Posterior cingulate gyrus (tissue), 11 donors: Measurements from ENCODE around the gene LRRC8C.
"Not testable (repeated sequence)": the region's sequence is repeated elsewhere in the genome, so short reads cannot be mapped to it uniquely, and the experiment has no call there.

Source experiments
- DNase-seq, 10 donors: peaks; one replicate each; pipeline versions ENCODE4 v3.0.0 to v3.0.0-alpha.2; 2020 to 2021; ENCODE audit warnings: mixed read lengths in 3 of 10
- intact Hi-C: fragments of 100-400 bp; cut with DNase I; formaldehyde crosslinking; loops from one replicate; pipeline ENCODE4 v1.15.1; 2023

Gene LRRC8C

DNA sequence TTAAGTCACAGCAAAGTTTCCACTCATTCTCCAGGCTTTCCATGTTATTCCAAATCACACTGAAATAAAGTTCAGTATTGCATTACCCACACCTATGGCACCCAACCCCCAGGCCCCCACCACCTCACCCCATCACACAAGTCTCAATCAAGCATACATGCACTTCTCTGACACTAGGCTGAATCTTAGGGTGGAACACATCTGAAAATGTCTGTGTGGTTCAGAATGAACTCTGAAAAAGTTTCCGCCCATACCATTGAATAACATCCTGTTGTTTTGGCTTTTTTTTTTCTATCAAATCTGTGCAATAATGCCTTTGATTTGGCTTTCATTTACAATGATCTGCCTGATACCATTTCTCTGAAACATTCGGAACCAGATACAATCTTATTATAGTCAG lies 25.8 kb upstream of the LRRC8C start:
- DNase-seq, result no peak
- intact Hi-C loops, result no loop called here

DNA sequence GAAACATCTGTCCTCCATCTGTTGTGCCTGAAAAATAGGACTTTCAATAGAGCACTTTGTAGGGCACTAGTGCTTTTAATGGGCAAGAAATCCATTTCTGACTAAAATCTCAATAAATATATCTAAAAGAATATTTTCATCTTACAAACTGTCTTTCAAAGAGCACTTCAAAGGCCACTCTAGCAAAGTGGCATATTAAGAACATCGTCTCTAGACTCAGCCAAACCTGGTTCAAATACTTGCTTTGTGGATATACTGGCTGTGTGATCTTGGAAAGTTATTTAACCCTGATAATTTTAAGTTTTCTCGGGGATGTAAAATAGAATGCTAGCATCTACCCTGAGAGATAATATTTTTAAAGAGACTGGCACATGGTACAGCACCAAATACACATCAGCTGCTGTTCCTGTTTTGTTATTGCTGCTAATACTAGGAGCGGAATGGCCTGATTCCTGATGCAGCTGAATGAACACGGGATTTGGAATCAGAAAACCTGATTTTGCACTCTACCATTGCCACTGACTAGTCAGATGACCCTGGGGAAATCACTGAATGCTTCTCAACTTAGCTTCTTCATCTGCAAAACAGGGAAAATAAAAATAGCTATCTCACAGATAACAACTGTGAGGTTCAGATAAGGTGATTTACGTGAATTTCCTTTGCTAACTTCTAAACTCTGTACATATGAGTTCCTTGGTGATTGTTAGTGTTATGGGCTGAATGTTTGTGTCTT lies 25.2 kb upstream of the LRRC8C start:
- intact Hi-C loops, result no loop called here
- no peak for DNase-seq

DNA sequence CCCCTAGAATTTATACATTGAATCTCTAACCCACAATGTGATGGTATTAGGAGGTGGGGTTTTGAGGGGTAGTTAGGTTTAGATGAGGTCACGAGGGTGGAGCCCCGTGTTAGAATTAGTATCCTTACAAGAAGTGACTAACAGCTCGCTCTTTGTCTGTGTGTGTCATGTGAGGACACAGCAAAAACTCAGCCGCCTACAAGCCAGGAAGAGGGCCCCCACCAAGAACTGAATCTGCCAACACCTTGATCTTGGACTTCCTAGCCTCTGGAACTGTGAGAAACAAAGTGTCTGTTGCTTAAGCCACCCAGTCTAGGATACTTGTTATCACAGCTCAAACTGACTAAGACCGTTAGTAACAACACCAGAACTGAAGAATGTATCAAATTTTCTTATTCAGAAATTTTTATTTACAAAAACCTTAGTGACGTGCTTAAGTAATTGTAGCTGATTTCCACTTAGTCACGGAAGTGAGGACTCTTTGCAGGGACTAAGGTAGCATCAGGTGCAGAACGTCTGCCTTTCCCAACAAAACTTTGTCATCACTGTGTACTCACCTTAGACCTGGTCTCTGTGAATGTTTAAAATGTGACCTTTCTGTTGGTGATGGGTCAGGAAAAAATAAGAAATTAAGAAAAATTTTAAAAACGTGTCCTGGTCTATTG lies 24.5 kb upstream of the LRRC8C start:
- intact Hi-C loops, result no loop called here
- no peak for DNase-seq

DNA sequence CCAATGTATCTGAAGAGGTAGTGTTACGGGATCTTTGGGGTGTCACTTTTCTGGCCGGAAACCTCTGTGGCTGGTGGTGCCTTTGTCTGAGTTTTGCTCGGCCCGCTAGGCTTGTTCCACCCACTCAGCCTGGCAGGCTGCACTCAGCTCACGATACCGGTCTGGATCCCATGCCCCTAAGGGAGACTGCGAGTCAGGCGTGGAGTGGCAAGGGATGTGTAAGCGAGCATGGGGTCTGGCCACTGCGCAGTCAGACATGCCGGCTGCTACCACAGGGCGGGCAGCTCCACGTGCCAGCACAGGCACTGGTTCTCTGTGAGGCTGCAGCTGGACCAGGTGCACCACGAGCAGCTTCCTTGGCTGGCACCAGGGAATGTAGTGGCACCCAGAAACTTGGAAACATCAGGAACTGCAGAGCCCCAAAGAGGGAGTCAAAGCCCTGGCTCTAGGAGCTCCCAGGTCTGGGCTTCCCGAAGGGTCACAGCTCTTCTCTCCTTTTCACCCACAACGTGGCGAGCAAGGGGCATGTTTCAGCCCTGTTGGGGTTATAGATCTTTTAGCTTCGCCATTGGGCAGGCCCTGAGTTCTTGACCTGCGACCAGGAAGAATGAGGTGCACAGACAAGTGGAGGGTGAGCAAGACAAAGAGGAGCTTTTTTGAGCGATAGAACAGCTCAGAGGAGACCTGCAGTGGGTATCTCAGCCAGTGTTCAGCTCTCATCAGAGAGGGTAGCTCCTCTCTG lies 23.8 kb upstream of the LRRC8C start:
- DNase-seq, result peak in 3 of 10 donors; percentile 67 to 79 (median 76)
- intact Hi-C loops, result no loop called here

GRCh38 chr1:89609781-89610456 lies 23.0 kb upstream of the LRRC8C start:
- intact Hi-C loops, result no loop called here
- peak in 7 of 10 donors; percentile 14 to 89 (median 53) for DNase-seq

- intact Hi-C loops, result no loop called here
- DNase-seq, result peak in 1 of 10 donors; percentile 76
Measured at GRCh38 chr1:89610457-89611011, 22.4 kb upstream of the LRRC8C start.

DNA sequence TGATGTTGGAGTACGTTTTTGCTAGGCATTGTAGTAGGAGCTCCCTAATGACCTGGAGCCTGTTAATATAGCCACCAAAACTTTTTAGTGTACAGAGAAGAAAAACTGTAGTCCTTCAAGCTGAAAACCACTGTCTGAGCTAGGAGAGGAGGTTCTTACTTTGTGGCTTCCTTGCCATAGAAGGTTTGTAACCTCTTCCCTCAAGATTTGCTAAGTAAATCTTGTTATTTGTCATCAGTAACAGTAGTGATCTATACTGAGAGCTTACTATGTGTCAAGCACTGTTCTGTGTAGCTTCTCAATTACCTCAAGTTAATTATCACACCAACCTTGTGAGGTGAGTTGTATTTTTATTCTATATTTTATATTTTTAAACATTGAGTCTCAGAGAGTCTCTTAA lies 21.2 kb upstream of the LRRC8C start:
- intact Hi-C loops, result no loop called here

DNA sequence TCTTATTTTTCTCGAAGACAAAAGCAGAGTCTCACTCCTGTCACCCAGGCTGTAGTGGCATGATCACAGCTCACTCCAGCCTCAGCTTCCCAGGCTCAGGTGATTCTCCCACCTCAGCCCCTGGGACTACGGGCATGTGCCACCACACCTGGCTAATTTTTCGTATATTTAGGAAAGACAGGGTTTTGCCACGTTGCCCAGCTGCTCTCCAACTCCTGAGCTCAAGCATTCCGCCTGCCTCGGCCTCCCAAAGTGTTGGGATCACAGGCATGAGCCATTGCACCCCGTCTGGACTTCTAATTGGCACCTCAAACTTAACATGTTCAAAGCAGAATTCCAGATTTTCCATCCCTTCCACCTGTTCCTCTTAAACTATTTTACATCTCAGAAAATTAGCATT lies 19.0 kb upstream of the LRRC8C start:
- DNase-seq, result peak in 3 of 10 donors; percentile 71 to 77 (median 77)
- intact Hi-C loops, result no loop called here

More for the DNA sequence above, 21.2 kb upstream of the LRRC8C start:
- no peak for DNase-seq

DNA sequence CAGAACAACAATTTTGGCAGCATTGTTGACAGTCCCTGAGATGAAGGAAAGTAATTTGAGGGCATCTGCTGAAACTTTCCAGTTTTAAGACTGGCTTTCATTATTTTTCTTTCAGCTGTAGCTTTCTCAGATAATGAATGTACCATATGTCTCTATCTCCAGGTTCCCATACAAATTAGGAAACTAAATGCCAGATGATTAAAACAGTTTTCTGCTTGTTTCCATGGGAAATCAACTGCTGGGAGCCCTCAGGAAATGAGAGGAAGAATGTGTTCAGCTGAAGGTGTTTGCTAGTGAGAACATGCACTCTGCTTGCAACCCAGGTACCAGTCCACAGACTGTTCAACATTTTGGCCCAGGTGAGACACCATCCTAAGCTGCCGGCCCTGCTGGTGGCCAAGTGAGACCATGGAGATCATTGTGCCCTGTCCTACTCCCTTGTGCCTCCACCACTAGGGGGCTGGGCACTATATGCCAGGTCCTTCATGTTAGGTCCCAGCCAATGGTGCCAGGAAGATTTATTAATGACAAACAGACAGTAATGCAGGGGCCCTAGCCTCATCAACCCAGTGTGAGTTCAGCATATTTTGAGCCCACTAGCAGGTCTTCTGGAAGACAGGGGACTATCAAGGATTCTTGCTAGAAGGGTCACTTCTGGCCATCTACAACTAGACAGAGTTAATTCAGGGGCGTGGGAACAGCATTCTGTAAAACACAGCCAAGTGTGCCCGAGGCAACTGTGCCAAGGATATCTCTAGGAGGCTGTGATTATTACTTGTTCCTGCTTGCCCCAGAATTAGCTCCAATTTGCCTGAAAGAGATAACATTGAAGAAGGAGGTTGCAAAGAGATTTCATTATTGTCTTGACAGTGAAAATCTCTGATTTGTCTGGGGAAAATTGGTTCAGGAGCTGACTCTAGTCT lies 17.0 kb upstream of the LRRC8C start:
- peak in 1 of 10 donors; percentile 77 for DNase-seq
- intact Hi-C loops, result no loop called here

DNA sequence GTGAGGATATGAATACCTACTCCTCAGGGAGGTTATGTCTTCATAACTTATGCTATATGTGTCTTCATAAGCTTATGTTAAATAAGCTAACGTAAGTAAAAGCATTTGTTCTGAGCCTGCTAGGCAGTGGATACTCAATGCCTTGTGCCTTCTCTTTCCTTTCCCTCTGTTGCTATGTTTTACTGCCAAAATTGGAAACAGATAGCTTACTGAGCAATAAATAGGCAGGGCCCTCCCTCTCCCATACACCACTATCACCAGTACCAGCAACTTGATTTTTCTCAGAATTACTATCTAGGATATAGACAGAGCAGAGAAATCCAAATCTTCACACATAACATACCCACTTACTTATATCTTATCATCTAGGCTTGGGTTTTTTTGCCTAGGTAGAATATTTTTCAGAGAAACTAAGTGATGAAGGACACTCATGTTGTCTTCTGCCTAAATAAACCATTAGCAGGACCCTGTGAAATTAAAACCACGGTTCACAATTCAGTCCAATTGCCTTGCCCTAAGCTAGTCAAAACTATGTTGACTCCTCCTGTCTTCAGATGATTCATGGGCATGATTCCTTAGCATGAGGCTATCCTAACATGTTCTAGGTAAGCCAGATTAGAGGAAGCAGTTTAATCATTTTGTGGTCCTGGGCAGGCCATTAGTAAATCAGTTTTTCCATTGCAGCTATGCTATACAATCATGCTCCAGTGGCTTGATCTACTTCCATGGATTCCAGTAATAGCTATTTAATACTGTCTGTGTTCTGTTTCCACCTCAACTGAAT lies 15.9 kb upstream of the LRRC8C start:
- intact Hi-C loops, result no loop called here

GRCh38 chr1:89620664-89621063 lies 12.3 kb upstream of the LRRC8C start:
- DNase-seq, result no peak
- intact Hi-C loops, result no loop called here

More for the DNA sequence above, 15.9 kb upstream of the LRRC8C start:
- DNase-seq, result no peak

- DNase-seq, result no peak
- intact Hi-C loops, result no loop called here
Measured at GRCh38 chr1:89622895-89623294, 10.0 kb upstream of the LRRC8C start.

GRCh38 chr1:89624314-89624713 lies 8.6 kb upstream of the LRRC8C start:
- no peak for DNase-seq
- intact Hi-C loops, result no loop called here

DNA sequence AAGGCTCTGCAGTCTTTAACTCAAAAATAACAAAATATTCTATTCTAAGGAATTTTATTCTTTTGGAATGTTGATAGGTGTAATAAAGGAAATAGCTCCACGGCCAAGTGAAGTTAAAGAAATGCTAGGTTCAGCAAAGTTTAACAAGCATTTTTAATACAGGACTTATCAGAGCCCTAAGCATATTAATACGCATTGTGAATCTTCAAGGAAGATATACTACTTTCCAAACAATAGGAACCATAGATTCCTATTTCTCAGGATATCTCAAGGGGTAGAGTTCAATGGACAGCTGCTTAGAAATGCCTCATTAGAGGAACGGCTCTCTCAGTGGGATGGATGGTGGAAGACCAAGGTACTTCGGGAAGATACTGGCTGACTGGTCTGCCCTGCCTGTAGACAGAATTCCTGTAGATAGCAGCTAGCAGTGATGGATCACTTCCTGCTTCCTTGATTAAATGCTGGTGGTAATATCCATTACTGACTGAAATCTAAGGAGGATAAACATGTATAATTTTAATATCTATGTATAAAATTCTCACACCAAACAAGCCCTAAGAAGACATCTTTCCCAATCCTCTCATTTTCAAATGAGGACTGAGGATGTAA lies 8.1 kb upstream of the LRRC8C start:
- intact Hi-C loops, result no loop called here
- DNase-seq, result no peak

GRCh38 chr1:89627596-89627962 lies 5.3 kb upstream of the LRRC8C start:
- no peak for DNase-seq
- intact Hi-C loops, result no loop called here

GRCh38 chr1:89629146-89629545 lies 3.8 kb upstream of the LRRC8C start:
- intact Hi-C loops, result no loop called here
- no peak for DNase-seq

DNA sequence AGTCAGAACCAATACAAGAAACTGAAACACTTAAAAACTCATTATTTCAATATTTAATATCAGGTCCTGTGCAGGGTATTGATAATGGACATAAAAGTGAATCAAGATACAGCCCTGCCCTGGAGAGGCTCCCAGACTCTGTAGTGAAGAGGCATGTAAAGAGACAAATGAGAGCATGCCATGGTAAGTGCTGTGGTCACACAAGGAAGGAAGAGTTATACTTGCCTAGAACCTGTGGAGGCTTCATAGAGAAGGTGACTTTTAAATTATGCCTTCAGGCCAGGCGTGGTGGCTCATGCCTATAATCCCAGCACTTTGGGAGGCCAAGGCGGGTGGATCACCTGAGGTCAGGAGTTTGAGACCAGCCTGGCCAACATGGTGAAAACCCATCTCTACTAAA lies 3.3 kb upstream of the LRRC8C start:
- DNase-seq, intact Hi-C loops: not testable (repeated sequence)

- intact Hi-C loops, result loop anchor here (10.0 kb wide), 1 partner anchor 65 kb away; no protein-coding TSS in a partner anchor
- no peak for DNase-seq
Measured at GRCh38 chr1:89630048-89630447, 2.9 kb upstream of the LRRC8C start.
